HG03469 (cell line): Measurements from ENCODE around the gene AGBL1.

Source experiments
- ATAC-seq: cut with Tn5 transposase; IDR thresholded peaks from one replicate; pipeline ENCODE4 v1.9.1; 2021; ENCODE audit warnings: mild to moderate bottlenecking, moderate library complexity, moderate number of reproducible peaks; ENCODE audit not compliant: unreplicated experiment

Gene AGBL1

DNA sequence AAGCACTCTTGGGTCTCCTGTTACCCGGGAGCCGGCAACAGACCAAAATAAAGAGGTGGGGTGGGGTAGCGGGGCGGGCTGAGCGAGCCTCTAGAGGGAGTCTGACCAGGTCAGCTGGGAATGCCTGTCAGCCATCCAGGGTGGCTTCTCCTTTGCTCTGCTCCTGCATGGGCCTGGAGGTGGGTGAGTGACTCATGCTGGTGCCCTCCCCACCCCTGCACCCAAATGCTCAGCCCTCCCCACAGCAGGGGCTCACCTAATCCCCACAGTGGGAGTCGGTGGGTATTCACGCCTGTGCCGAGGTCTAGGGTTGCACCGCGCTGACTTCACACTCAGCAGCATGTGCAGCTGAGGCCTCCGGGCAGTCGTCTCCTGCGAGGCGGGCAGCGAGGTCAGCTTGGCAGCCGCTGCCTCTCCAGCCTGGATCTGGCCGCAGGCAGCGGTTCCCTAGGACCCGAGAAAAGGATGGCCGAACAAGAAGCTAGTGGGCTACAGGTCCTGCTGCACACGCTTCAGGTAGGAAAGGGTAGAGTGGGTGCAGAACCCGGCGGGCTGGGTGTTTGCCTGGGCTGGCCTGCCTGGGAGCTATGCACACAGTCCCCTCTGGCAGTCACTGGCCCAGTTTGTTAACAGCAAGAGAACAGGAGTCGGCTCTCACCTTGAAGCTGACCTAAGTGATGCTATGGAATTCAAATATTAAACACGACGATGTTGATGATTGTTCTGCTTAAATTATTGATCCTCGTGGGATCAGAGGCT lies at the start of gene AGBL1:
AGBL1 (plus strand) TSS at position 364 of the 759 bp plus-strand sequence.
- no peak for ATAC-seq

DNA sequence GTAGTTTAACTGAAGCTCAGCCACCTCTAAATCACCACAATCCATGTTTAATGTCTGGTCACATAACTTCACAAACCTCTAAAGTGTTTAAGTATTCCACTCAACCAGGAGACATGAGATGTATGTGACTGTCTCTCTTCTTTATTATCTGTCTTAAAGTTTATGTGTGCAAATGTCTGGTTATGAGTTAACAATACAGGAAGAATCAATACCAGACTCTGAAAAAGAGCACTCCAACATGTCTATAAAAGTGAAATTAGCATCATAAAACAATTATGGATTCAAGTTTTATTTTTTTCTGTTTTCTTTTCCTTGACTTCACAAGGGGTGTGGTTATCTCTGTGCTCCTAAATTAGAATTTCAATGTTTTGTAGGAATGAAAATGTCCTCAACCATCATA lies 44.8 kb upstream of the AGBL1 start:
- ATAC-seq = no peak

DNA sequence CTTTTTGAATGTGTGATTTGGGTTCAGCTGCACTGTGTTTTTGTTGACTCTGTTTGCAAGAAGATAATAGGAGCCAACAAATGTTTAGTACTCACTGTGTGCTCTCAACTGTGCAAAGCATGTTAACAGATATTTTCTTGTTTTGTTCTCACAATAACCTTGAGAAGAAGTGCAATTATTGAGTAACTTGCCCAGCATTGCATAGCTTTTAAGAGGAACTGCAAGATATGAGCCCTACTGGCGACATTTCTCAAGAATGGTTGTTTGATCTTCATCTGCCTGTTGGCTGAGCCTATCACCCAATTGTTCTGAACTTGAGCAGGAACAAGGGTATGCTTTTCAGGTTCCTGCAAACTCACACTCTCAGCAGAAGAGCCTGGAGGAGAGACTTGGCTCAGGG lies 43.4 kb upstream of the AGBL1 start:
- no peak for ATAC-seq

DNA sequence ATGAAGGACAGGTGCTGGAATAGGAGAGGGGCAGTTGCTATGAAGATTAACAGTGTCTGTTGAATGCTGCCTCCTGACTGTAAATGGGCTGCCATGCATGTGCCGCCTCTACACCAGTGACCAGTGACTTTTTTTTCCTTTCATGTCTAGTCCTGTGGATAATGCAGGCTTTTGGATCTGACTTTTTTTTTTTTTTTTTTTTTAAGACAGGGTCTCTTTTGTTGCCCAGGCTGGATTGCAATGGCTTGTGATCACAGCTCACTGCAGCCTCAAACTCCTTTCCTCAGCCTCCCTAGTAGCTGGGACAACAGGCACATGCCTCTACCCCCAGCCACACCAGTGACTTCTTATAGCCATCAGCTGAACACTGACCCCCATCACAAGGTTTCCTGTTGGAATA lies 41.2 kb upstream of the AGBL1 start:
- no peak for ATAC-seq

DNA sequence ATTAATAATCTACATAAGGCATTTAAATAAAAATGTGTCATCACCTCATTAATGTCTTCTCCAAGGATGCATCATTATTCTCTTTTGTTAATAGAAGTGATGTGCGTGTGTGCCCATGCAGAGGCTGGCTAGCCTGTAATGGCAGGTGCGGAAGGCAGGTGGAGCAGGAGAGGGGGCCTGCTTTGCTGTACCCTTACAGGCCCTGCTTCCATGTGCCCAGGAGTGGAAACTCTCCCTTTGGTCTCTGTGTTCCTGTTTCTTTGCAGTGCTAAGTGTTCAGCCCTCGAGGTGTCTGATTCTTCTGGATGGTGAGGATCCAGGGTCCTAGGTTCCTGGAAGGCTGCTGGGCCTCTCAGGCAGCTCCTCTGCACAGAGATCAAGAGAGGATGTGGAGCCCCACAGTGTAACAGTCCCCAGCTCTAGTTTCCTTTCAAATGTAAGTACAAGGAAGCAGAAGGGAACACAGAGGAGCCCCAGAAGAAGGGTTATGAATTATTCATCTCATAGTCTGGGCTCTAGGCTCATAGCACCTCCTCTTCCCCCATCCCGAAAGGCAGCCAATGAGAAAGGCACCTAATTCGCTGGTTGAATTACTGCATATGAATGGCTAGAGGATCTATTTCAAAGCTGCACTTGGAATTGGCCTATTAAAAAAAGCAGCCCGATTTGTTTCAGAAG lies 39.2 kb upstream of the AGBL1 start:
- no peak for ATAC-seq

DNA sequence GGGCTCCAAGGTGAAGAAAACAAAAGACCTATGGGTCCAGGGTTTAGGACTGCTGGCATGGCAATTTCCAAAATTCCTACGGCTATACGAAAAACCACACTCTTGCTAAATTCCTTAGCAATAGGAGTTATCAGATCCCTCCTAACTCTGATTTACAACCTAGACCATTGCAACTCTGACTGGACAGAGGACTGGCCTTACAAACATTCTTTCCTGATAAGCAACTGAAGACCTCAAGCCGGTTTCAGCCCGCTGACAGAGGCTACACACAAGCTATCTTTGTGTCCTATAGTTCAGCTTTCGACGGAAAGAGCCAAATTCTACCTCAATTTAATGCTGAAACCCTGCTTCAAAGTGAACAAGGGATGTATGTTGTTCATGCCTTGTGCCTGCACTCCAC lies 38.3 kb upstream of the AGBL1 start:
- ATAC-seq = no peak

DNA sequence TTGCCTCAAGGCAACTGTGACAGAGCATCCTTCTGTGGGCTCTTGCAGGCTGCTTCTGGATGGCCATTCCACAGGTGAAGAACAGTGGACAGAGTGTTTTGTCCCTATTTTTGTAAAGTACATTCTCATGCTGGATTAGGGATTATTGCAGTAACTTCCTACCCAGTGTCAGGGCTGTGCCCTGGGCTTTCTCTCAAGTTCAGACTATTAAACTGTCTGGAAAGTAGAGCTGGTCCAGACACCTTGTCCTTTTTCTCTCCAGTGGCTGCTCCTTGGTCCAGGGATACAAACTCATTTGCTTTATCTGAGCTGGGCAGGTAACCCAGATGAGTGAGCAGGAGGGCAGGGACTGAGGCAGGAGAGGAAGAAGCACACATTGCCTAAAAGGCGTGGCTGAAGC lies 37.4 kb upstream of the AGBL1 start:
- no peak for ATAC-seq

DNA sequence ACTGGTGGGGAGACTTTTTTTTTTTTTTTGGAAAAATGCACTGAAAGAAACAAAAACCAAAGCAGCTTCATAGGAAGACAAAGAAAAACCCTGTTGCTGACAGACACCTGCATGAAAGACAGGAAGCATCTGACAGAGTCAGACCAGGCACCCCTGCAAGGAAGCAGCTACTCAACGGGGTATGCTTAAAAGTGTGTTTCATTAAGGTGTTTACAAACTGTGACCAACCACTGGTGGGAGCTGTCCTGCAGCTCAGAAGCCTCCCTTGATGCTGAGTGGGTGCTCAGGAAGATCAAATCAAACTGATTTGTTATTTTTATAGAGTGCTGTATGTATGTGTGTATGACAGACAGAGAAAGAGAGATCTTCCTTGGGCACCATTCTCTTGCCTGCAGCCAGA lies 34.7 kb upstream of the AGBL1 start:
- ATAC-seq = no peak

DNA sequence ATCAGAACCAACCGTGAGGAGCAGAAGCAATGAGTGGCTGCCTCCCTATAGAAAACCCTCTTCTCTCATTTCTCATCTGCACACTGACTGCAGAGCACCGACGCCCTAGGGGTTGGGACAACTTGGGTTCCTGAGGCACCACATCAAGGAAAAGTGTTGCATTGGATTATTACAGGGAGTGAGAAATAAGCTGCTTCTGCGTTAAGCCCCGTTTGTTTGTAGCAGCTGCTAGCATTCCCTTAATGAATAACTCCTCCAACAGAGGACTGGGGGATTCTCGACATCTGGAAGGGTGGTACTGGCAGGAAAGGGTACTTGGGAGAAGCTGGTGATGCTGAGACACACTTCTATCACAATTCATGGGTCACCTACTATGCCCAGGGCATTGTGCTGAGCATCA lies 25.3 kb upstream of the AGBL1 start:
- ATAC-seq = no peak

DNA sequence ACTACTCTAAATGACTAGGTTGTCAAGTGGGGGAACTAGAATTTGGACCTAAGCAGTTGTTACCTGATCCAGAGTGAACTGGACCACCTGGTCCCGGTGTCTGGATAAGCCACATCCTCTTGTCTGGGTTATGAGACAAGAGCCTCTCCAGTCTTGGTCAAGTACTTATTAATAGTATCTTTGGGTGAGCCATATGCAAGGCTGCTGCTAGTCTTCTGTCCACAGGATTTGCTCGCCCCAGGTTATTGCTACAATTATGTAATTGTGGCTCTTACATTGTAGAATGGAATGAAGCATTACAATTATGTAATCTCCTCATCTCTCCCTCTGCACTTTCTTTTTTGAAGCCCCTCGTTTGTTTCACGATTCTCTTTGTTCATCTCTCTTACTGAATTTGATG lies 24.0 kb upstream of the AGBL1 start:
- ATAC-seq = no peak

DNA sequence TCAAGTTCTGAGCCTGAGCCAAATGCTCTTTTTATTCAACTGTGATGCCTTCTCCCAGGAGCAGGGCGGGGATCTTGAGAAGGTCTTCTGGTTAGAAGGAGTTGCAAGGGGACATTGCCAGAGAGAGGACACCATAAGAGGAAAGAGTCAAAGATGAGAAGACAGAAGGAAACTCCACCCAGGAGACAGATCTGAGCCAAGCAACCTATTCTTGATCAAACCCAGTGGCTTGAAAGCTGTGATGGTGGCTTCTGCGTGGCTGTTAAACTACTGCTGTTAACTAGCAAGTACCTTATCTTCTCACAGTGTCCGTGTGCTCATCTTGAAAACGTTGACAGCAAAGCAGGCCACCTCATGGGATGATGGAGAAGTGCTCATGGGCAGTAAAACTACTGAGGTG lies 19.8 kb upstream of the AGBL1 start:
- ATAC-seq = no peak

DNA sequence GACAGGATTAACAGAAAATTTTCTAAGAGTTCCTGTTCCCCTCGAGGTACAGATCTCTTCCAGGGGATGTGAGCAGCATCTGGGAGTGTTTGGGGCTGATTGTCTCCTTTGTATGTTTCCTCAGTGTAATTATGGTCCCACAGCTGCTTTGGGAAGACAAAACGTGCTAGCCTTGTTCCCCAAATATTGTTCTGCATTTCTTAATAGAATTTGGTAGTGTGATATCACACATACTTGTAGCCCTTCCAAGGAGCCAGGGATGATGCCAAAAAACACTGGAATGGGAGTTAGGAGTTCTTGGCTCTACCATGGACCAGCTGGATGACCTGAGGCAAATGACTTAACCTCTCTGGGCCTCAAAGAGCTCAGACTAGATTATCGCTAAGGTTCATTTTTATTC lies 19.0 kb upstream of the AGBL1 start:
- ATAC-seq = no peak

DNA sequence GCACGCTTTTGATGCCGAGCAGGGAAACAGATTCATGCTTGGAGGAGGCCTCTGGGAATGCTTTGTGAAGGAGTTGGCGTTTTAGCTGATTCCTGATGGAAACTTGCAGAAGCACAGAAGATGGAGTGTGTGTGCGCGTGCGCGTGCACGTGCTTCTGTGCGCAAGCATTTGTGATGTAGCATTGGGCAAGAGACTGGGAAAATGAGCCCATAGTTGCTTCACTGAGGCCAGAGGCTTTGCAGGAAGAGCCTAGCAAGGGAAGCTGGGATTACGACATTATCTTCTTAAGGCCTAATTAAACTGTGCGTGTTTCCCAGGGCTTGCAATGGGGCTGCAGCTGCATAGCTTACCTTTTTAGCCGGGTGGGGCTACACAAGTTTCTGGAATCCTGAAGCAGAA lies 18.1 kb upstream of the AGBL1 start:
- no peak for ATAC-seq

DNA sequence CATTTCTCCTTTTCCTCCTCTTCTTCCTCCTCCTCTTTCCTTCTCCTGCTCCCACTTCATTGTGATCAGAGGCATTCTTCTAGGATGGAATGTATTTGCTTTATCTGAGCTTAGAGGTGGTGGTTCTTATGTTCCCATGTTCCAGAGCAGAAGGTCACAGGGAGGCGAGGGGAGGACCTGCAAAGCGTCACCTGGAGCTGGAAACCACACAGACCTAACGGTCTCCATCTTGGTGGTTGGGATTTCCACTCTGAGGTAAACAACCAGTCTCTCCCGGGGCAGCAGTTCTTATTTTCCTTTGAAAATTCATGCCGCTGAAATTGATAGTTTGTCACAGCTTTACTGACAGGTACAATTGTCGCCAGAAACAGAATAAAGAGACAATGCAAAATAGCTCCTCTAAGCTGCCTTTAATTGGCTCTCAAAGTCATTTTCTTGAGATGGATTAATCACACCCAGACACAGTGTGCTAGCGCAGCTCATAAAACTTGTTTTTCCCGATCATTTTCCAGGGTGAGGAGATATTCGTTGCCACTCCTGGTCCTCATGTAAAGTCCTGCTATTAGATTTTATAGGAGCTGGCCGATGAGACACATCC lies 16.9 kb upstream of the AGBL1 start:
- no peak for ATAC-seq

DNA sequence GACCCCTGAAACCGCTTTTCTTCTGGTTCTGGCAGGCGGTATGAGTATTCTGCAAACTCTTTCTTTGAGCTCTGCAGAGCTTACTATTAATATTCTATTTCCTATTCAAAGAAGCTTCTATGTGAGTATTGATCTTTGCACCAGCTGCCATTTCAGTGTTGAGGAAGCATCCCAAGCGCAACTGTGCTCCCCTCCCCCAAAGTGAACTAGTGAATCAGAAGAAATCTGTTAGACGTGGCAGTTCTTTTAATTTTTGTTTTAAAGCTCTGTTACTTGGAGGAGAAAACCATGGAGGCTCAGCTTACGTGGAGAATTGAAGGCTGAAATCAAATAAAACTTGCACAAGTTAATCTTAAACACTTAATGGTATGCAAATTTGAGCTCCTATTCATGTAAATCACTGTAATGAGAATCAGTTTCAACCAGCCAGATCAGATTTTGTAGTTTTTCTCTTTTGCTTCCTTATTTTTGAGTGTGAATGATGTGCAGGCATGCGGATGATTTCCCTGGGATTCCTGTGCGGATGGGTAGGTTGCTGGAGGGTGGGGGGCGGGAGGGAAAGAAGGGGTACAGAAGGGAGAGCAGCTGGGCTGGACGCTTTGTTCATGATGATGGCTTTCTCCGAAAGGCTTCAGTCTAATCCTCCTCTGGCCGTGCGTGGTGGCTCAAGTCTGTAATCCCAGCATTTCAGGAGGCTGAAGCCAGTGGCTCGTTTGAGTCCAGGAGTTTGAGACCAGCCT lies 16.1 kb upstream of the AGBL1 start:
- ATAC-seq = no peak

DNA sequence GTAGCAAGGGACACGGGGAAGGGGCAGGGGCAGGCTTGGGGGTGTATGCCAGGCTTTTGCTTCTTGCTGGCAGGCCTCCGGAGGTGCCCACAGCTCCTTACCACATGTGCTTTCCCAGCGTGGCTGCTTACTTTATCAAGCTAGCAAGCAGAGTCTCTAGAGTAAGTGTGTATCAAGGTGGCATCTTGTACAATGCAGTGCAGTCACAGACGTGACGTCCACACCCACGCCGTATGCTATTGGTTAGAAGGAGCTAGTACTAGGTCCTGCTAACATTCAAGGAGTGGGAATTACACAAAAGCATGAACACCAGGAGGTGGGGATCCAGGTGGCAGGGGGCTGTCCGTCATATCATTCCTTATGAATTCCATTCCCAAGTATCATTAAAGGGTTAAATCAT lies 15.3 kb upstream of the AGBL1 start:
- no peak for ATAC-seq

DNA sequence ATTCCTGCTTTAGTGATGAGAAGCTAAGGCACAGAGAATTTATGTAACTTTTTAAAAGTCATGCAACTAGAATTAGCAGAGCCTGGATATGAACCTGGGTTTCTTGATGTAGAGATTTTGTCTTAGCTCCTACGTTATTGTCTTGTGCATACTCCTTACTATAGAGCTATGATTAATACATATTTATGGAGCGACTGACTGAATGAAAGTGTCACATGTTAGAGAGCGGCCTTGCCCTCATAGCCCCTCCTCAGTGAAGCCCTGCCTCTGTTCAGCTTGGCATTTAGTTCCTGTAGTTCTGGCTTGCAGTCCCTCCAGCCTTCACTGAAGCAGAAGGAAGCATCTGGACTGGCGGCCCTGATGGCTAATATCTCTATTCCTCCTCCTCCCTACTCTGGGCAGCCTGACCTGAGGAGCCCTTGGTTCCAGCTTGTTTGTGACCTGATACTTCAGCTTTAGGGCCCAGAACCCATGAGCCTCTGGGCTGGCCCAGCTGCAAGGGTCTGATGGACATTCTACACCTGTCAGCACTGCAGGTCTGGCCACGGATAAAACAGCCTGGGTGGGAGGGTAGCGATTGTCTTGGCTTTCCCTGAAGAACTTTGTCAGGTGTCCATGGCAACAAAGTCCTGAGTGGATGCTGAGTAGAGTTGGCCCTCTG lies 13.4 kb upstream of the AGBL1 start:
- no peak for ATAC-seq

DNA sequence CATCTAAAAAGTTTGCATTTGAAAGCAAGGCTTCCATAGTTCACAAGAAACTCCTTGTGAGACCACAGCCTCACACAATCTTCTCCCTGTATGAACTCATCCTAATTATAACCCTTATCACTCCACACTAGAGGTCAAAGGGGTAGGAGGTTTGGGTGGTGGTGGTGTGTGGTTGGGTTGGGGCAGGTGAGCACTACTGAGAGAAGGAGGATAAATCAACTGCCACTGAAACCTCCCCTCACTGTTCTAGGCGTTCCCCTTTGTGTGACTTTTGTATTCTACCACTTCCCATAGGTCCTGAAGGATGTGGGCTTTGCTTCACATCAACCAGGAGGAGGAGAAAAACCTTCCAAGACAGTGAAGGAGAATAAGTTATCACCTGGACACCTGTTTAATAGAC lies 6.4 kb upstream of the AGBL1 start:
- no peak for ATAC-seq

DNA sequence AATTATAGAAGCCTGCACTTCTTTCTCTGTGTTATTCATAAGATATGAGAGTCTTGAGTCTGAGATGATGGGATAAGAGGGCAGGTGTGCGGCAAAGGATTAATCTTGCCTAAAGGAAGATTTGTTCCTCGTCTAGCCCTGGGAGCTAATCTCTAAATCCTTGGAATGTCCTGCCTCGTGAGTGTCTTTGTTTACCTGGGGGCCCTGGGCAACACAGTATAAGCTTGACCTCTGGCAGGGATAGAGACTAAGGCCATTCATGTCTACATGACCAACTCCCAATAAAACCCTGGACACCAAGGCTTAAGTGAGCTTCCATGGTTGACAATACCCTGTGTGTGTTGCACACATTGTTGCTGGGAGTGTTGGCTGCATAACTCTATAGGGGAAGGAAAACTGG lies 3.2 kb upstream of the AGBL1 start:
- no peak for ATAC-seq

DNA sequence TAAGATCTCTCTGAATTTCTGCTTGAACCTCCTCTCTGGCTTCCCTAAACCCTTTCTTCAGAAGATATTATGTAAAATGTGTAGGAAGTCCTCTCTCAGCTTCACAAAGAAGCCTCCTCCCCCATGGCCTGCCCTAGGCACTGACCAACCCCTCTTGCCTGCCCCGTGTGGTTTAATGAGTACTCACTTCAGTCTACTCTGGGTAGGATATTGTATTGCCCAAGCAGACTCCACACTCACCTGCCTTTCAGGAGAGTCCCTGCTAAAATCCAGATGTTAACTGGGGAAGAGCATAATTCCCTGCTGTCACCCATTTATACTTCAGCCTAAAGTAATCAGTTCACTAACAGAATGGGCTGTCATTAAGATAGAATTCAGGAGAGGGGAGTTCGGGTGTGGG lies 2.6 kb upstream of the AGBL1 start:
- no peak for ATAC-seq

DNA sequence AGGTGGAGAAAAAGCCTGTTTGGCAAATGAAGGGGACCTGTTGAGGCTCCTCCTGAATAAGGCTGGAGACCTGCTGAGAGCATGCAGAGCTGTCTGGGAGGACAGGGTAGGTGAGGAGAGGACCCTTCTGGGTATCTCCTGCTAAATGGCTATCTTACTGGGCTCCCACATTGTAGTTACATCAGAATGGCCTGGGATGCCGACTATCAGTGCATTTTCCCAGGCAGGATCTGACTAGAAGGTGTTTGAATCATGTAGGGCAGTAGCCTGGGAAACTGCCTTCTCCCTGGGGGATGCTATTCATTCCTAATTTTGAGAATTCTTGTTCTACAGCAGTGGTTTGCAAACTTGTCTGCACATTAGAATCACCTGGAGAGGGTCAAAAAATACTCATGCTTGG lies 631 bp downstream of the AGBL1 start:
- no peak for ATAC-seq
